ENCODE results near the gene RFC1. TPM values are rescaled to one million over a fixed set of nuclear protein-coding genes. Genes with fewer than 3 reads are reported as not detected.
"Not testable (repeated sequence)": the region's sequence is repeated elsewhere in the genome, so short reads cannot be mapped to it uniquely, and the experiment has no call there.

Gene RFC1, protein sequence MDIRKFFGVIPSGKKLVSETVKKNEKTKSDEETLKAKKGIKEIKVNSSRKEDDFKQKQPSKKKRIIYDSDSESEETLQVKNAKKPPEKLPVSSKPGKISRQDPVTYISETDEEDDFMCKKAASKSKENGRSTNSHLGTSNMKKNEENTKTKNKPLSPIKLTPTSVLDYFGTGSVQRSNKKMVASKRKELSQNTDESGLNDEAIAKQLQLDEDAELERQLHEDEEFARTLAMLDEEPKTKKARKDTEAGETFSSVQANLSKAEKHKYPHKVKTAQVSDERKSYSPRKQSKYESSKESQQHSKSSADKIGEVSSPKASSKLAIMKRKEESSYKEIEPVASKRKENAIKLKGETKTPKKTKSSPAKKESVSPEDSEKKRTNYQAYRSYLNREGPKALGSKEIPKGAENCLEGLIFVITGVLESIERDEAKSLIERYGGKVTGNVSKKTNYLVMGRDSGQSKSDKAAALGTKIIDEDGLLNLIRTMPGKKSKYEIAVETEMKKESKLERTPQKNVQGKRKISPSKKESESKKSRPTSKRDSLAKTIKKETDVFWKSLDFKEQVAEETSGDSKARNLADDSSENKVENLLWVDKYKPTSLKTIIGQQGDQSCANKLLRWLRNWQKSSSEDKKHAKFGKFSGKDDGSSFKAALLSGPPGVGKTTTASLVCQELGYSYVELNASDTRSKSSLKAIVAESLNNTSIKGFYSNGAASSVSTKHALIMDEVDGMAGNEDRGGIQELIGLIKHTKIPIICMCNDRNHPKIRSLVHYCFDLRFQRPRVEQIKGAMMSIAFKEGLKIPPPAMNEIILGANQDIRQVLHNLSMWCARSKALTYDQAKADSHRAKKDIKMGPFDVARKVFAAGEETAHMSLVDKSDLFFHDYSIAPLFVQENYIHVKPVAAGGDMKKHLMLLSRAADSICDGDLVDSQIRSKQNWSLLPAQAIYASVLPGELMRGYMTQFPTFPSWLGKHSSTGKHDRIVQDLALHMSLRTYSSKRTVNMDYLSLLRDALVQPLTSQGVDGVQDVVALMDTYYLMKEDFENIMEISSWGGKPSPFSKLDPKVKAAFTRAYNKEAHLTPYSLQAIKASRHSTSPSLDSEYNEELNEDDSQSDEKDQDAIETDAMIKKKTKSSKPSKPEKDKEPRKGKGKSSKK
- 43.9 to 46.8 TPM (median 46.0 TPM) in 3 replicates for total RNA-seq
- long read RNA-seq, full-length matches to known transcripts: 60 of 82 reads
- long read RNA-seq, partial matches to known transcripts: 10 of 82 reads
- long read RNA-seq, other reads (novel, unspliced or antisense): 12 of 82 reads

DNA sequence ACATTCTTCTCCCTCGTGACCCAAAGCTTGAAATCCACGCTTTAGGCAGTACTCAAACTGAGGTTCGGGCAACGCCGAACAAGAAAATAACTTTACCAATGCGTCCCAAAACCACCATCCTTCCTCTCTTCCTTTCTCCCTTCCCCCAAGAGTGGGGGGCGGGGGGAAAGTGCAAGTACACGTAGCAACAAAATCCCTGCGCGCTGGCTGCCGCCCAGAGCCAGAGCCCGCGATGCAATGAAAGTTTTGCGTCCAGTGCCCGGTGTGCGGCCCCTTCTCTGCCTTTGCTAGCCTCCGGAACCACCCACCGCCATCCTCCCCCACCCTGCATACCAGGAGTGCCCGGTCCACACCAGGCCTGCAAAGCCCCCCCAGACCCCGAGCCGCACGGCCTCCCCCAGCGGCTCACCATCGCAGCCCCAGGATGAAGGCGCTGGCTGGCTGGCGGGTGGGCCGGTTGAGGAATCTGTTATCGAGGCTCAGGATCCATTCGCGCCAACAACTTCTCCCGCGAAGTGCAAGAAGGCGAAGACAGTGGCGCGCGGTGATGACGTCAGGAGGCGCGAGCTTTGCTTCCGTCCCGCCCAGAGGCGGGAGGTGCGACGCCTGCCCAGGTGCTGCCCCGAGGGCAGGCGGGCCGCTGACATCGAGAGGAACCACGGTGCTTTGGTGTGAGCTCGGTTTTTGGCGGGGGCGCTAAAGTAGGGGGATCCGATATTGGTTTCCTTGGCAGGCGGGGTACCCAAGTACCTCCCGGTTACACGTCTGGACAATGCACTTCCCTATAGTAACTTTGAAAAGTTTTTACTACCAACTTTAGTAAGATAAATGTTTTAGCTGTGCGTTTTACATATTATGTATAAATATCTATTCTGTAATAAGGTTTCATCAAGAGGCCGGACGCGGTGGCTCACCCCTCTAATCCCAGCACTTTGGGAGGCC lies at the start of gene RFC1:
TSS of gene RFC1 (minus strand) at position 533 of the 942 bp plus-strand sequence. CDS start at position 412, 121 bp downstream.
- DNase-seq (ENCODE audit: low spot score): peak; percentile 95
- Mint-ChIP-seq H3K4me3 (ENCODE audit: unreplicated experiment) (peak within 1 kb of the TSS; percentile 91), H3K9me3 (ENCODE audit: low read depth) (no peaks in the 10 kb centered on the region), H3K36me3 (ENCODE audit: low read depth) (no peaks in the 10 kb centered on the region), H3K27ac (ENCODE audit: unreplicated experiment) (peak within 1 kb of the TSS; percentile 94), H3K27me3 (ENCODE audit: low read depth) (peaks cover 3% of the 10 kb centered on the region), H3K4me1 (ENCODE audit: low read depth) (peaks cover 30% of the 10 kb centered on the region)
- TF ChIP-seq, protein P1, sequence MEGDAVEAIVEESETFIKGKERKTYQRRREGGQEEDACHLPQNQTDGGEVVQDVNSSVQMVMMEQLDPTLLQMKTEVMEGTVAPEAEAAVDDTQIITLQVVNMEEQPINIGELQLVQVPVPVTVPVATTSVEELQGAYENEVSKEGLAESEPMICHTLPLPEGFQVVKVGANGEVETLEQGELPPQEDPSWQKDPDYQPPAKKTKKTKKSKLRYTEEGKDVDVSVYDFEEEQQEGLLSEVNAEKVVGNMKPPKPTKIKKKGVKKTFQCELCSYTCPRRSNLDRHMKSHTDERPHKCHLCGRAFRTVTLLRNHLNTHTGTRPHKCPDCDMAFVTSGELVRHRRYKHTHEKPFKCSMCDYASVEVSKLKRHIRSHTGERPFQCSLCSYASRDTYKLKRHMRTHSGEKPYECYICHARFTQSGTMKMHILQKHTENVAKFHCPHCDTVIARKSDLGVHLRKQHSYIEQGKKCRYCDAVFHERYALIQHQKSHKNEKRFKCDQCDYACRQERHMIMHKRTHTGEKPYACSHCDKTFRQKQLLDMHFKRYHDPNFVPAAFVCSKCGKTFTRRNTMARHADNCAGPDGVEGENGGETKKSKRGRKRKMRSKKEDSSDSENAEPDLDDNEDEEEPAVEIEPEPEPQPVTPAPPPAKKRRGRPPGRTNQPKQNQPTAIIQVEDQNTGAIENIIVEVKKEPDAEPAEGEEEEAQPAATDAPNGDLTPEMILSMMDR (IDR thresholded peaks at IDR 0.05): no peak

DNA sequence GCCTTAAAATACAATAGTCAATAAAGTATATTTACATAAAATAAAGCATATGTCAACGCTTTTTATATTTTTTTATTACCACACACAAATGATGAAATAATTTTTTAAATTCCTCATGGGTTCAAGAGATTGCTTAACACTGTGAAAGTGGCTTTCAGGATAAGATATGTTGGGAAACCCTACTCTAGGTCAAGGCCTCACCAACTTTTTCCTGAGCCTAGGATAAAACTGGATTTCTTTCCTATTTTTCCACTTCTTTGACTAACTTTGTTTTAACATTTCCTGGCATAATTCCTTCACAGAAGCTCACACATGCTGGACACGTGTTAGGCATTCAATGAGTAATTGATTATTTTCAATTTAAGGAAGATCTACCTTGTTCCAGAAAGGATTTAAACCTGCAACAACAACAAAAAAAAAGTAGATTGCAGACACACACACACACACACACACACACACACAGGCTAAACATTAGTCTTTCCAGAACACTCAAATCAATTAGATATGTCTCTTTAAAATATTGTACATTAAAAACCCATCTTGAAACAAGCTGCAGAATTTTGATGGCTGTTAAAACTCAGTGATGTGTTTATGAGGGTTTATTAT lies 49.6 kb upstream of the RFC1 start:
- no peak overlapping the region for H3K4me3 Mint-ChIP-seq (ENCODE audit: unreplicated experiment)
- H3K9me3 Mint-ChIP-seq (ENCODE audit: low read depth): no peaks in the 10 kb centered on the region
- no peaks in the 10 kb centered on the region for H3K36me3 Mint-ChIP-seq (ENCODE audit: low read depth)
- no peak overlapping the region for H3K27ac Mint-ChIP-seq (ENCODE audit: unreplicated experiment)
- no peak for DNase-seq (ENCODE audit: low spot score)
- TF ChIP-seq, protein P1 (IDR thresholded peaks at IDR 0.05): no peak
- H3K4me1 Mint-ChIP-seq (ENCODE audit: low read depth): no peaks in the 10 kb centered on the region
- H3K27me3 Mint-ChIP-seq (ENCODE audit: low read depth): no peaks in the 10 kb centered on the region

GRCh38 chr4:39411561-39411960 lies 45.4 kb upstream of the RFC1 start:
- H3K4me1 Mint-ChIP-seq (ENCODE audit: low read depth); H3K27ac Mint-ChIP-seq (ENCODE audit: unreplicated experiment); DNase-seq (ENCODE audit: low spot score); H3K36me3 Mint-ChIP-seq (ENCODE audit: low read depth); H3K27me3 Mint-ChIP-seq (ENCODE audit: low read depth); H3K9me3 Mint-ChIP-seq (ENCODE audit: low read depth); H3K4me3 Mint-ChIP-seq (ENCODE audit: unreplicated experiment): not testable (repeated sequence)

GRCh38 chr4:39410415-39410814 lies 44.3 kb upstream of the RFC1 start:
- Mint-ChIP-seq H3K4me1 (ENCODE audit: low read depth) (peaks cover 7% of the 10 kb centered on the region), H3K27ac (ENCODE audit: unreplicated experiment) (no peak overlapping the region), H3K9me3 (ENCODE audit: low read depth) (no peaks in the 10 kb centered on the region), H3K36me3 (ENCODE audit: low read depth) (no peaks in the 10 kb centered on the region), H3K4me3 (ENCODE audit: unreplicated experiment) (no peak overlapping the region), H3K27me3 (ENCODE audit: low read depth) (peaks cover 3% of the 10 kb centered on the region)
- TF ChIP-seq, protein P1 (IDR thresholded peaks at IDR 0.05): peak; percentile 57
- no peak for DNase-seq (ENCODE audit: low spot score)

DNA sequence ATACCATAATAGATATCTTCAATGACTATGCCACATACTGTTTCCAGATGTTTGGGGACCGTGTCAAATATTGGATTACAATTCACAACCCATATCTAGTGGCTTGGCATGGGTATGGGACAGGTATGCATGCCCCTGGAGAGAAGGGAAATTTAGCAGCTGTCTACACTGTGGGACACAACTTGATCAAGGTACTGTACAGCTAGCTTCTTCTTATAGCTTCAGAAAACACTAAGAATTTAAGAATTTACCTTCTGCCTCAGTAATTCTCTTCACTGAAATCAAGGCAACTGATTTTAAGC lies 41.4 kb upstream of the RFC1 start:
- H3K27me3 Mint-ChIP-seq (ENCODE audit: low read depth): peaks cover 3% of the 10 kb centered on the region
- no peak for DNase-seq (ENCODE audit: low spot score)
- no peaks in the 10 kb centered on the region for H3K9me3 Mint-ChIP-seq (ENCODE audit: low read depth)
- no peak overlapping the region for H3K4me3 Mint-ChIP-seq (ENCODE audit: unreplicated experiment)
- H3K36me3 Mint-ChIP-seq (ENCODE audit: low read depth): no peaks in the 10 kb centered on the region
- TF ChIP-seq, protein P1 (IDR thresholded peaks at IDR 0.05): no peak
- H3K27ac Mint-ChIP-seq (ENCODE audit: unreplicated experiment): no peak overlapping the region
- H3K4me1 Mint-ChIP-seq (ENCODE audit: low read depth): peaks cover 14% of the 10 kb centered on the region

Data from chondrocyte (in vitro differentiated cells).